GM21717 (cell line): ENCODE measurements around the gene GHSR.

Source experiments
- ATAC-seq: cut with Tn5 transposase; IDR thresholded peaks from one replicate; pipeline ENCODE4 v1.9.1; 2021; ENCODE audit warnings: mild to moderate bottlenecking, moderate library complexity; ENCODE audit not compliant: unreplicated experiment

Gene GHSR

GRCh38 chr3:172441581-172441980, 6.7 kb downstream of the GHSR start:
- no peak for ATAC-seq

GRCh38 chr3:172438186-172438585, 10.1 kb downstream of the GHSR start:
- no peak for ATAC-seq

- no peak for ATAC-seq
Observed at GRCh38 chr3:172437713-172438112, 10.5 kb downstream of the GHSR start.

- no peak for ATAC-seq
Observed at GRCh38 chr3:172415323-172415722, 32.9 kb downstream of the GHSR start.

GRCh38 chr3:172411478-172411947, 36.7 kb downstream of the GHSR start:
- no peak for ATAC-seq

GRCh38 chr3:172410702-172411477, 37.4 kb downstream of the GHSR start:
- no peak for ATAC-seq

GRCh38 chr3:172407872-172408271, 40.4 kb downstream of the GHSR start:
- no peak for ATAC-seq

- ATAC-seq, result no peak
Observed at GRCh38 chr3:172405914-172406313, 42.3 kb downstream of the GHSR start.

GRCh38 chr3:172404237-172404962, 43.9 kb downstream of the GHSR start:
- ATAC-seq, result no peak

GRCh38 chr3:172402892-172403643, 45.2 kb downstream of the GHSR start:
- ATAC-seq, result no peak

- no peak for ATAC-seq
Observed at GRCh38 chr3:172402090-172402489, 46.2 kb downstream of the GHSR start.

GRCh38 chr3:172398484-172398883, 49.8 kb downstream of the GHSR start:
- no peak for ATAC-seq

GRCh38 chr3:172397716-172398405, 50.4 kb downstream of the GHSR start:
- no peak for ATAC-seq

- ATAC-seq, result no peak
Observed at GRCh38 chr3:172396400-172396799, 51.9 kb downstream of the GHSR start.

- ATAC-seq, result no peak
Observed at GRCh38 chr3:172394692-172395091, 53.6 kb downstream of the GHSR start.
